ENCODE data around the gene S100A13.
A peak's percentile ranks its signal among the peaks of the same experiment; 100 is the strongest.

Gene S100A13

GRCh38 chr1:153572569-153573015 lies 54.7 kb downstream of the S100A13 start:
- H3K4me2 ChIP-seq (ENCODE audit: low read length): no peak overlapping the region
- no peaks in the 10 kb centered on the region for H3K36me3 ChIP-seq (ENCODE audit: insufficient read depth, low read length)
- H3K79me2 ChIP-seq (ENCODE audit: insufficient read depth, low read length): no peaks in the 10 kb centered on the region
- H2AFZ ChIP-seq (ENCODE audit: low read length): no peak overlapping the region
- H3K9me3 ChIP-seq (ENCODE audit: low read length): no peaks in the 10 kb centered on the region
- H3K27me3 ChIP-seq (ENCODE audit: insufficient read depth, low read length): no peaks in the 10 kb centered on the region
- H3K9ac ChIP-seq (ENCODE audit: low read length): no peak overlapping the region
- no peak overlapping the region for H3K4me3 ChIP-seq (ENCODE audit: low read depth, low read length, poor library complexity, severe bottlenecking)
- H4K20me1 ChIP-seq (ENCODE audit: insufficient read depth, low read length): no peaks in the 10 kb centered on the region
- H3F3A ChIP-seq (ENCODE audit: insufficient read depth, low read length): no peaks in the 10 kb centered on the region
- H3K9me2 ChIP-seq (ENCODE audit: low read depth, low read length): no peaks in the 10 kb centered on the region
- no peaks in the 10 kb centered on the region for H3K4me1 ChIP-seq (ENCODE audit: insufficient read depth, low read length, severe bottlenecking)
- TF ChIP-seq EZH2 (IDR thresholded peaks at IDR 0.05; ENCODE audit: borderline replicate concordance, low read length) (no peak), CTCF (IDR thresholded peaks at IDR 0.05; ENCODE audit: low read length) (peak; percentile 92)
- no peak overlapping the region for H3K27ac ChIP-seq (ENCODE audit: low read depth, low read length, poor library complexity, severe bottlenecking)

- Histone ChIP-seq H3K9ac (ENCODE audit: low read length) (no peak overlapping the region), H3K9me2 (ENCODE audit: low read depth, low read length) (no peaks in the 10 kb centered on the region), H3K4me2 (ENCODE audit: low read length) (no peak overlapping the region), H3K27me3 (ENCODE audit: insufficient read depth, low read length) (no peaks in the 10 kb centered on the region), H3K9me3 (ENCODE audit: low read length) (no peaks in the 10 kb centered on the region), H3K4me3 (ENCODE audit: low read depth, low read length, poor library complexity, severe bottlenecking) (no peak overlapping the region), H3K27ac (ENCODE audit: low read depth, low read length, poor library complexity, severe bottlenecking) (no peak overlapping the region), H3K4me1 (ENCODE audit: insufficient read depth, low read length, severe bottlenecking) (no peaks in the 10 kb centered on the region), H4K20me1 (ENCODE audit: insufficient read depth, low read length) (no peaks in the 10 kb centered on the region), H3K36me3 (ENCODE audit: insufficient read depth, low read length) (no peaks in the 10 kb centered on the region), H3K79me2 (ENCODE audit: insufficient read depth, low read length) (no peaks in the 10 kb centered on the region), H2AFZ (ENCODE audit: low read length) (no peak overlapping the region), H3F3A (ENCODE audit: insufficient read depth, low read length) (no peaks in the 10 kb centered on the region)
- TF ChIP-seq CTCF (IDR thresholded peaks at IDR 0.05; ENCODE audit: low read length) (no peak), EZH2 (IDR thresholded peaks at IDR 0.05; ENCODE audit: borderline replicate concordance, low read length) (no peak)
Measured at GRCh38 chr1:153571706-153572105, 55.6 kb downstream of the S100A13 start.

- H3K9me3 ChIP-seq (ENCODE audit: low read length): no peaks in the 10 kb centered on the region
- no peaks in the 10 kb centered on the region for H3K36me3 ChIP-seq (ENCODE audit: insufficient read depth, low read length)
- no peaks in the 10 kb centered on the region for H3F3A ChIP-seq (ENCODE audit: insufficient read depth, low read length)
- H3K27me3 ChIP-seq (ENCODE audit: insufficient read depth, low read length): no peaks in the 10 kb centered on the region
- H3K9me2 ChIP-seq (ENCODE audit: low read depth, low read length): no peaks in the 10 kb centered on the region
- H4K20me1 ChIP-seq (ENCODE audit: insufficient read depth, low read length): no peaks in the 10 kb centered on the region
- no peak for TF ChIP-seq EZH2 (IDR thresholded peaks at IDR 0.05; ENCODE audit: borderline replicate concordance, low read length)
- TF ChIP-seq CTCF (IDR thresholded peaks at IDR 0.05; ENCODE audit: low read length): no peak
- H3K9ac ChIP-seq (ENCODE audit: low read length): no peak overlapping the region
- H3K4me2 ChIP-seq (ENCODE audit: low read length): no peak overlapping the region
- no peak overlapping the region for H3K27ac ChIP-seq (ENCODE audit: low read depth, low read length, poor library complexity, severe bottlenecking)
- H3K4me1 ChIP-seq (ENCODE audit: insufficient read depth, low read length, severe bottlenecking): no peaks in the 10 kb centered on the region
- H2AFZ ChIP-seq (ENCODE audit: low read length): no peak overlapping the region
- H3K79me2 ChIP-seq (ENCODE audit: insufficient read depth, low read length): no peaks in the 10 kb centered on the region
- no peak overlapping the region for H3K4me3 ChIP-seq (ENCODE audit: low read depth, low read length, poor library complexity, severe bottlenecking)
Measured at GRCh38 chr1:153570874-153571273, 56.4 kb downstream of the S100A13 start.

Data from OCI-LY1 (cell line).